Measurements from ENCODE around the gene MAP1LC3C. TPM values are rescaled to one million over a fixed set of nuclear protein-coding genes. Genes with fewer than 3 reads are reported as not detected.
"Not testable (repeated sequence)": the region's sequence is repeated elsewhere in the genome, so short reads cannot be mapped to it uniquely, and the experiment has no call there.

The MAP1LC3C gene
- total RNA-seq, 1 donor from 2014 or later: not detected

DNA sequence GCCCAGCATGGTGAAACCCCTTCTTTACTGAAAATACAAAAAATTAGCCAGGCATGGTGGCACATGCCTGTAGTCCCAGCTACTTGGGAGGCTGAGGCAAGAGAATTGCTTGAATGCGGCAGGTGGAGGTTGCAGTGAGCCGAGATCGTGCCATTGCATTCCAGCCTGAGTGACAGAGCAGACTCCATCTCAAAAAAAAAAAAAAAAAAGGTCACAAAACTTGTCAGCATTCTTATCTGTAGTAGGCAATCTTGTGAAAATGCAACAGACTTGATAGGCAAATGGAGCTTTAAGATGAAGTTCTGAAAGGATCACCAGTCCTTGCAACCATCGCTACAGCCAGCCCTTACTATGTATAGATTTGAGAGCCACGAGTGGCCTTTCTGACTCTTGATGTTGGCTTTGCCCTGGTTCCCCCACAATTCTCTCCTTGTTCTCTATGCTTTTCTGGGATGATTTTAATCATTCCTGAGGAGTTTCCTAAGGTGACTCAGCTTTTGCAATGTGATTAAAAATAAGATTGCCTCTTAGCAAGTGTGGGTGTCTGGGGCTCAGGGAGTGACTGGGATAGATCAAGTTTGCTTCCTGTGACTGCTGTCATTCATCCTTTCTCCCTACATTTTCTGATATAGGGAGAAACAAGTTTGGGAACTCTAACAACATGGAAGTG, 7.1 kb upstream of the MAP1LC3C start:
- no peaks in the 10 kb centered on the region for H3K36me3 Mint-ChIP-seq (ENCODE audit: low read depth)
- H3K9me3 Mint-ChIP-seq: no peaks in the 10 kb centered on the region
- H3K4me1 Mint-ChIP-seq (ENCODE audit: low read depth): no peaks in the 10 kb centered on the region
- intact Hi-C loops (cut with micrococcal nuclease): no loop called here
- H3K27ac Mint-ChIP-seq: no peak overlapping the region
- DNase-seq (ENCODE audit: low spot score): no peak
- H3K4me3 Mint-ChIP-seq: no peak overlapping the region
- peaks cover 9% of the 10 kb centered on the region for H3K27me3 Mint-ChIP-seq (ENCODE audit: insufficient read depth)

DNA sequence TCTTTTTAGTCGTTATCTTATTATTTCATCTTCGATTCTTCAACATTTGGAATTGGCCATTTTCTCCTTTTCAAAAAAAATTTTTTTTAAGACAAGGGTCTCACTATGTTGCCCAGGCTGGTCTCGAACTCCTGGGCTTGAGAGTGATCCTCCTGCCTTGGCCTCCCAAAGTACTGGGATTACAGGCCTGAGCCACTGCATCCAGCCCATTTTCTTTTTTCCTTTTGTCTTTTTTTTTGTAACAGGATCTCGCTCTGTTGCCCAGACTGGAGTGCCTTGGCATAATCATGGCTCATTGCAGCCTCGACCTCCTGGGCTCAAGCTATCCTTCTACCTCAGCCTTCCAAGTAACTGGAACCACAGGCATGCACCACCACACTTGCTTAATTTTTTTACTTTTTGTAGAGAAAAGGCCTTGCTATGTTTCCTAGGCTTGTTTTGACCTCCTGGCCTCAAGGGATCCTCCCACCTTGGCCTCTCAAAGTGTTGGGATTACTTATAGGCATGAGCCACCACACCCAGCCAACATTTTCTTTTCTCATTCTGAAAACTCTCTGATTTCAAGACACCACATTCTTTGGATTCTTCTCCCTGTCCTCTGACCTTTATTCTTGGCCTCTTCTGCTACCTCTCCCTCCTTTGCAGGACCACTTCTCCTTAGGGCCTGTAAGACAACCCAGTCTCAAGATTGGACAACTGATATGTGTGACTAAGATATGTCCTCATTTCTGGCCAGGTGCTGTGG, 6.0 kb upstream of the MAP1LC3C start:
- Mint-ChIP-seq H3K4me3 (no peak overlapping the region), H3K9me3 (no peaks in the 10 kb centered on the region), H3K4me1 (ENCODE audit: low read depth) (no peaks in the 10 kb centered on the region), H3K27ac (no peak overlapping the region), H3K36me3 (ENCODE audit: low read depth) (no peaks in the 10 kb centered on the region), H3K27me3 (ENCODE audit: insufficient read depth) (peaks cover 7% of the 10 kb centered on the region)
- no peak for DNase-seq (ENCODE audit: low spot score)
- intact Hi-C loops (cut with micrococcal nuclease): no loop called here

DNA sequence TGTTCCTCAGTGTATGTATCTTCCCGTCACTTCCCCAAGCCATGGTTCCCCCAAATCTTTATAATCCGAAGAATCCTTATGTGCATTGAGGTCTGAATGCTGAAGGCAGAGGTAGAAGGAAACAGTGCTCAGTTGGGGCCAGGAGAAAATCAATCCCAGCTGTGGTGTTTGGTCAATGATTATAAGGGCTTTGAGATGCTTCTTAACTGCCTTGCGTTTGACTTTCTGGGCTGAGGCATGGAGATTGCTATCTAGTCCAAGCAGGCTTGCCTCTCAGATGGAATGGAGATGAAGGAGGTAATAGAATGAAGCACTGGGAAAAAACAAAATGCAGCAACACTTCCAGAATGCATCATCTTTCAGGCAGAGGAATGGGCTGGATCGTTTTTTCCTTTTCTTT, 3.6 kb upstream of the MAP1LC3C start:
- intact Hi-C loops (cut with micrococcal nuclease): no loop called here
- Mint-ChIP-seq H3K27ac (no peak overlapping the region), H3K36me3 (ENCODE audit: low read depth) (no peaks in the 10 kb centered on the region)

DNA sequence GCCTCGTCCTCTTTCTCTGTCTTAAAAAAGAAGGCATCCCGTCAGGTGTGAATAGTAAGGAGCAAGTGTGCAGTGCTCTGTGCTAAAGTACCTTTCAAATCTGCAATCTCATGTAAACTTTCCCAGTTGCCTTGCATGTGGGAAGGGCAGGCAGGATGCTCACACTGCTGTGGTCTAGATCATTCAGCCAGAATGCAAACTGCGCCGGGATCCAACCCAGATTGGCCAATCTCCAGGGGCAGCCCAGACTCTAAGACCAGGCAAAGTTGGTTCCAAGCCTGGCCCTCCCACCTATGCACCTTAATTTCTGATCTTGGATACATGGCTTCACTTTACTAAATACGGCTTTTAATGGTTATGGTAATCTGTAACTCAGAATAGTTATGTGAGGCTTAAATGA, 3.2 kb upstream of the MAP1LC3C start:
- Mint-ChIP-seq H3K9me3 (no peaks in the 10 kb centered on the region), H3K4me1 (ENCODE audit: low read depth) (peaks cover 4% of the 10 kb centered on the region), H3K27me3 (ENCODE audit: insufficient read depth) (peaks cover 6% of the 10 kb centered on the region), H3K27ac (no peak overlapping the region), H3K4me3 (no peak overlapping the region), H3K36me3 (ENCODE audit: low read depth) (no peaks in the 10 kb centered on the region)
- no peak for DNase-seq (ENCODE audit: low spot score)
- intact Hi-C loops (cut with micrococcal nuclease): no loop called here

More for the DNA sequence above, 3.6 kb upstream of the MAP1LC3C start:
- Mint-ChIP-seq H3K9me3 (no peaks in the 10 kb centered on the region), H3K4me3 (no peak overlapping the region), H3K4me1 (ENCODE audit: low read depth) (peaks cover 4% of the 10 kb centered on the region), H3K27me3 (ENCODE audit: insufficient read depth) (peaks cover 7% of the 10 kb centered on the region)
- DNase-seq (ENCODE audit: low spot score): no peak

DNA sequence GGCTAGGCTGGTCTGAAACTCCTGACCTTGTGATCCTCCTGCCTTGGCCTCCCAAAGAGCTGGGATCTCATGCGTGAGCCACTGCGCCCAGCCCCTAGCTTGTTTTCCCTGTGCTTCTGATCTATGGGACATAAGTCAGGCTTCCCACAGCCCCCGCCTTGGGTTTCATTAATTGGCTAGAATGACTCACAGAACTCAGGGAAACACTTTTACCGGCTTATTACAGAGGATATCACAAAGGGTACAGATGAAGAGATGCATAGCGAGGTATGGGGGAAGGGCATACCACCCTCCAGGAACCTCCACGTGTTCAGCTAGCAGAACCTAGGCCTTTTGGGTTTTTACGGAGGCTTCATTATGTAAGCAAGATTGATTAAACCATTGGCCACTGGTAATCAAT, 1.5 kb upstream of the MAP1LC3C start:
- H3K27me3 Mint-ChIP-seq (ENCODE audit: insufficient read depth): peaks cover 1% of the 10 kb centered on the region
- intact Hi-C loops (cut with micrococcal nuclease): no loop called here
- H3K4me3 Mint-ChIP-seq: no peak overlapping the region
- DNase-seq (ENCODE audit: low spot score): no peak
- H3K4me1 Mint-ChIP-seq (ENCODE audit: low read depth): peaks cover 4% of the 10 kb centered on the region
- no peak overlapping the region for H3K27ac Mint-ChIP-seq
- H3K9me3 Mint-ChIP-seq: no peaks in the 10 kb centered on the region
- no peaks in the 10 kb centered on the region for H3K36me3 Mint-ChIP-seq (ENCODE audit: low read depth)

DNA sequence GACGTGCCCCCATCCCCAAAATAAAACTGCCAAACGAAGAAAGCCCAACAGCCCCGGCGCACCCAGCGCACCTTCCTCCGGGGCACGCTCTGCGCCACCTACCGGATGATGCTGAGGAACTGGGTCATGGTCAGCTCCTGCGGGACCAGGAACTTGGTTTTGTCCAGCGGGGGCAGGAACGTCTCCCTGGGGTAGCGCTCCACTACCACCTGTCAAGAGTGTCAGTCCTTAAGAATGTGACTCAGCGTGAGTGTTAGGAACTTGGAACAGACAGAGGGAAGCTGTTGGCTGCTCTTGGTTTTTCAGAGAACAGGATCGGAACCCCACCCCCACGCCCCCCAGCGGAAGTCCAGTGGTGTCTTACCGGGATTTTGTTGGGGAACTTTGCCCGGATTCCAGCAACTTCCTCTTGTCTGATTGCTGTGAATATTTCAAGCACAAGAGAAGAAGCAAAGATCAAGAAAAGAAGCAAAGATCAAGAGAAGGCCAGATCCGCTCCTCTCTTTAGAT, 431 bp downstream of the MAP1LC3C start:
- Mint-ChIP-seq H3K9me3 (no peaks in the 10 kb centered on the region), H3K27me3 (ENCODE audit: insufficient read depth) (peaks cover 1% of the 10 kb centered on the region), H3K27ac (no peak overlapping the region), H3K4me3 (peak overlapping the region; percentile 48), H3K4me1 (ENCODE audit: low read depth) (peaks cover 4% of the 10 kb centered on the region), H3K36me3 (ENCODE audit: low read depth) (no peaks in the 10 kb centered on the region)
- intact Hi-C loops (cut with micrococcal nuclease): loop anchor here (1.0 kb wide), 4 partner anchors 102 to 467 kb away; no protein-coding TSS in a partner anchor
- DNase-seq (ENCODE audit: low spot score): peak; percentile 23

DNA sequence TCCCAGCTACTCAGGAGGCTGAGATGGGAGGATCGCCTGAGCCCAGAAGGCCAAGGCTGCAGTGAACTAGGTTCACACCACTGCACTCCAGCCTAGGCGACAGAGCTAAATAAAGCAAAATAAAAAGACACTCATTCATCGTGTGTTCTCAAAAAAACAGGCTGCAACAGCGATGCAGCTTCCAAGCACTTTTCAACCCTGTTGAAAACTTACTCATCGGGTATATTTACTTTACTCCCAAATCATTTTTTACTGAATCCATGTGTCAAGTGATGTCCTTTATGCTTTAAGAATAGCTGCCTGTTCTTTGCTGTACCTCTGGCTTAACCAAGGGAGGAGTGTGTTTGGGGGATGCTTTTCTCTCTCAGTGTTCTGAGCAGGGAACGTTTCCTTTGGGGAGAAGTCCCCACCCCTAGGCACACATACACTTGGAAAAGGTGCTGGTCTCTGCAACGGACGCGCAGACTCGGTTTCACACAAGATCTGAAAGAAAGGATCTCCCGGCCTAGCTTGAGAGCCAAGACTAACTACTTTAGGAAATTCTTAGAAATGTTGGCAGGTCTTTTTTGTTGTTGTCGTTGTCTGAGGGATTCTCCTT, 1.4 kb downstream of the MAP1LC3C start:
- no peak for DNase-seq (ENCODE audit: low spot score)
- Mint-ChIP-seq H3K27me3 (ENCODE audit: insufficient read depth) (peaks cover 1% of the 10 kb centered on the region), H3K27ac (no peak overlapping the region), H3K4me1 (ENCODE audit: low read depth) (peaks cover 4% of the 10 kb centered on the region), H3K36me3 (ENCODE audit: low read depth) (no peaks in the 10 kb centered on the region), H3K4me3 (no peak overlapping the region), H3K9me3 (no peaks in the 10 kb centered on the region)
- intact Hi-C loops (cut with micrococcal nuclease): no loop called here

DNA sequence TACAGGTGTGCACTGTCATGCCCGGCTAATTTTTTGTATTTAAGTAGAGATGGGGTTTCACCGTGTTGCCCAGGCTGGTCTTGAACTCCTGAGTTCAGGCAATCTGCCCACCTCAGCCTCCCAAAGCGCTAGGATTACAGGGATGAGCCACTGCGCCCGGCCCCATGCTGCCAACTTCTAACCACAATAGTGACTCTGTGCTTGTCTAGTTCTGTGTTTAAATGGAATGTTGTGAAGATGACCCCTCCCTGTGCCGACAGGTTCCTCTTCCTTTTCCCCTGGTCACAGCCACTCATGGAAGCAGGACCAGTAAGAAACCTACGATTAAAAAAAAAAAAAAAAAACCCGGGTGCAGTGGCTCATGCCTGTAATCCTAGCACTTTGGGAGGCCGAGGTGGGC, 4.7 kb downstream of the MAP1LC3C start:
- H3K27me3 Mint-ChIP-seq (ENCODE audit: insufficient read depth): peaks cover 1% of the 10 kb centered on the region
- no peak overlapping the region for H3K27ac Mint-ChIP-seq
- H3K36me3 Mint-ChIP-seq (ENCODE audit: low read depth): no peaks in the 10 kb centered on the region
- intact Hi-C loops (cut with micrococcal nuclease): no loop called here
- no peak overlapping the region for H3K4me3 Mint-ChIP-seq
- H3K9me3 Mint-ChIP-seq: no peaks in the 10 kb centered on the region
- no peak for DNase-seq (ENCODE audit: low spot score)
- peaks cover 4% of the 10 kb centered on the region for H3K4me1 Mint-ChIP-seq (ENCODE audit: low read depth)

DNA sequence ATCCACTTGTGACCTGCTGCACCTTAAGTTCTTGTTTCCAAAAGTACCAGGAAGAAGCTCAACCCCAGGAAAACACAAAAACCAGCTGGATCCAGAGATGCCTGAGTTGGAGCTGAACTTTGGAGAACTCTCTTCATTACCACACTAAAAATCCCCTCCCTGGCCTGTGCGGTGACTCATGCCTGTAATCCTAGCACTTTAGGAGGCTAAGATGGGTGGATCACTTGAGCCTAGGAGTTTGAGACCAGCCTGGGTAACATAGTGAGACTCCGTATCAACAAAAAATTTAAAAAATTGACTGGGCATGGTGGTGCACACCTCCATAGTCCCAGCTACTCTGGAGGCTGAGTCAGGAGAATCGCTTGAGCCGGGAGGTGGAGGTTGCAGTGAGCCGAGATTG, 6.2 kb downstream of the MAP1LC3C start:
- no peaks in the 10 kb centered on the region for H3K9me3 Mint-ChIP-seq
- no peak overlapping the region for H3K4me3 Mint-ChIP-seq
- intact Hi-C loops (cut with micrococcal nuclease): no loop called here
- H3K36me3 Mint-ChIP-seq (ENCODE audit: low read depth): no peaks in the 10 kb centered on the region
- H3K27me3 Mint-ChIP-seq (ENCODE audit: insufficient read depth): peaks cover 1% of the 10 kb centered on the region
- H3K4me1 Mint-ChIP-seq (ENCODE audit: low read depth): no peaks in the 10 kb centered on the region
- no peak overlapping the region for H3K27ac Mint-ChIP-seq
- DNase-seq (ENCODE audit: low spot score): no peak

DNA sequence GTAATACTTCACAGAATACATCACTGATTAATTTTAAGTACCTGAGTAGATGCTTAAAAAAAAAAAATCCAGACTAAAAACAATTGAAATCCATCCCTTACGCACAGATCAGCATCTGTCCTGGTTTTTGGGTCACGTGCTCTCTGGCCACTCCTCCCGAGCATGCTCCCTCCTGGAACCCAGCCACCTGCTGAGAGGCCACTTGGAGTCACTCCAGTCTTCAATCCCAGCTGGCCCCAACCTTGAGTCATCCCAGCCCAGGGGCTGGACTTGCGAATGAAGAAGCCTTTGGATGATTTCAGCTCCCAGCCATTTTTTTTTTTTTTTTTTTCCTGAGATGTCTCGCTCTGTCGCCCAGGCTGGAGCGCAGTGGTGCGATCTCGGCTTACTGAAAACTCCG, 8.9 kb downstream of the MAP1LC3C start:
- Mint-ChIP-seq H3K27me3 (ENCODE audit: insufficient read depth) (peaks cover 1% of the 10 kb centered on the region), H3K9me3 (no peaks in the 10 kb centered on the region), H3K27ac (no peak overlapping the region), H3K4me3 (no peak overlapping the region), H3K36me3 (ENCODE audit: low read depth) (no peaks in the 10 kb centered on the region), H3K4me1 (ENCODE audit: low read depth) (no peaks in the 10 kb centered on the region)
- intact Hi-C loops (cut with micrococcal nuclease): no loop called here
- DNase-seq (ENCODE audit: low spot score): no peak

DNA sequence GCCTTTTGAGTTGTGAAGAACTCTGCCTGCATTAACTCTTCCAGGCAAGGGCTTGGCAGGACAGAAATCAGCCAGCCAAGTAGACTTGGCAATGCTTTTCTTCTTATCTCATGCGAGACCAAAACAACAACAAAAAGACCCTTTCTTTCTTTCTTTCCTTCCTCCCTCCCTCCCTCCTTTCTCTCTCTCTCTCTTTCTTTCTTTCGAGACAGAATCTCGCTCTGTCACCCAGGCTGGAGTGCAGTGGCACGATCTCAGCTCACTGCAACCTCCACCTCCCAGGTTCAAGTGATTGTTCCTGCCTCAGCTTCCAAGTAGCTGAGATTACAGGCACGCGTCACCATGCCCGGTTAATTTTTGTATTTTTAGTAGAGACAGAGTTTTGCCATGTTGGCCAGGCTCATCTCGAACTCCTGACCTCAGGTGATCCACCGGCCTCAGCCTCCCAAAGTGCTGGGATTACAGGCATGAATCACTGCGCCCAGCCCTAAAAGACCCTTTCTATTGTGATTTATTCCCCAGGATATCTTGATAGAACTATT, 10.4 kb downstream of the MAP1LC3C start:
- H3K27ac Mint-ChIP-seq: not testable (repeated sequence)

DNA sequence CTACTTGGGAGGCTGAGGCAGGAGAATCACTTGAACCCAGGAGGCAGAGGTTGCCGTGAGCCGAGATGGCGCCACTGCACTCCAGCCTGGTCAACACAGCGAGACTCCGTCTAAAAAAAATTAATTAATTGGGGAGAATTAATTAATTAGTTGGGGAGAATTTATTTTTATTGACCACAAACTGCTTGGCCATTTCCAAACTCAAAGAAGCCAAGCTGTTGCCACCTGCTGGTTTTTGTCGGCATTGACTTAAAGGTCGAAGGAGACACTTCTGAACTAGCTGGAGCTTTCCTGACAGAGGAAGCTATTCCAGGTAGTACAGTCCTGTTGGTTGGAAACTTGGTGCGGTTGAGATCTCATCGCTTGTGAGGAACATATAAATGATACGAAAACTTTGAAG, 13.1 kb downstream of the MAP1LC3C start:
- Mint-ChIP-seq H3K4me3 (no peak overlapping the region), H3K27me3 (ENCODE audit: insufficient read depth) (peaks cover 1% of the 10 kb centered on the region), H3K4me1 (ENCODE audit: low read depth) (no peaks in the 10 kb centered on the region), H3K27ac (no peak overlapping the region), H3K36me3 (ENCODE audit: low read depth) (no peaks in the 10 kb centered on the region), H3K9me3 (no peaks in the 10 kb centered on the region)
- no peak for DNase-seq (ENCODE audit: low spot score)
- intact Hi-C loops (cut with micrococcal nuclease): loop anchor here (1.0 kb wide), 1 partner anchor 454 kb away; no protein-coding TSS in a partner anchor

More for the DNA sequence above, 10.4 kb downstream of the MAP1LC3C start:
- H3K9me3 Mint-ChIP-seq; H3K4me3 Mint-ChIP-seq; DNase-seq (ENCODE audit: low spot score); H3K36me3 Mint-ChIP-seq (ENCODE audit: low read depth); H3K27me3 Mint-ChIP-seq (ENCODE audit: insufficient read depth); intact Hi-C loops (cut with micrococcal nuclease); H3K4me1 Mint-ChIP-seq (ENCODE audit: low read depth): not testable (repeated sequence)

DNA sequence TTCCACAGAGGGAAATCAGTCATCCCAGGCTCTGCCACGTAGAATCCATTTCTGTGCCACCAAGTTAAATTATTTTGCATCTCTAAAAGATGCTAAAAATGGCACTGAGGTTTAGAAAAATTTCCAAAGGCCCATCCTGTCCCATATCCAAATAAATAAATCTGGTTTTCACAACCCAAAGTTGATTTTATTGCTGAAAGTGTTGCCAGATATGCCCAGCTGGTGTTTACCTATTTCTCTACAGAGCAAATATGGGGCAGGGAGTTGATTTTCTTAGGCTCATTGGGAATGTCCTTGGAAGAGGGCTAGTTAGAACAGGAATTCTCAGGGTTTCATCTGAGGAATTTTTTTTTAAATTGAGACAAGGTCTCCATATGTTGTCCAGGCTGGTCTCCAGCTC, 19.0 kb downstream of the MAP1LC3C start:
- no peaks in the 10 kb centered on the region for H3K36me3 Mint-ChIP-seq (ENCODE audit: low read depth)
- intact Hi-C loops (cut with micrococcal nuclease): no loop called here
- H3K9me3 Mint-ChIP-seq: no peaks in the 10 kb centered on the region
- H3K4me1 Mint-ChIP-seq (ENCODE audit: low read depth): no peaks in the 10 kb centered on the region
- no peak overlapping the region for H3K27ac Mint-ChIP-seq
- no peak overlapping the region for H3K4me3 Mint-ChIP-seq
- no peaks in the 10 kb centered on the region for H3K27me3 Mint-ChIP-seq (ENCODE audit: insufficient read depth)
- no peak for DNase-seq (ENCODE audit: low spot score)

Data from activated T-helper 1 cell treated with anti-CD3 and anti-CD28 coated beads, Interleukin-12 subunit alpha, Interleukin-12 subunit beta, Interleukin-2, Interleukin-4 antibody, amounts not matched to agents 30 ng/mL and 10 ng/mL and 1 ng/mL, durations not matched to agents 14 hours and 24 hours and 36 hours (primary cell).